Endodermal cell (in vitro differentiated cells): Measurements from ENCODE around the gene MYO7A. TPM values are rescaled to one million over a fixed set of nuclear protein-coding genes. Genes with fewer than 3 reads are reported as not detected.

Source experiments
- DNase-seq: peaks from one replicate; pipeline ENCODE4 v3.0.0-alpha.2; 2017
- H3K27ac ChIP-seq: 2 replicates; pipeline ENCODE4 v1.5.1; 2013; ENCODE audit warnings: mild to moderate bottlenecking, low read depth, low read length, moderate library complexity
- H3K27me3 ChIP-seq: 2 replicates; pipeline ENCODE4 v1.6.1; 2013; ENCODE audit warnings: mild to moderate bottlenecking, low read length, moderate library complexity; ENCODE audit not compliant: insufficient read depth, control insufficient read depth, poor library complexity, severe bottlenecking
- H3K36me3 ChIP-seq: 2 replicates; pipeline ENCODE4 v1.7.0; 2013; ENCODE audit warnings: mild to moderate bottlenecking, low read length, moderate library complexity; ENCODE audit not compliant: control insufficient read depth, insufficient read depth
- H3K4me1 ChIP-seq: one replicate; pipeline ENCODE4 v1.7.0; 2013; ENCODE audit warnings: low read length; ENCODE audit not compliant: control insufficient read depth, insufficient read depth
- H3K4me3 ChIP-seq: 2 replicates; pipeline ENCODE4 v1.5.1; 2013; ENCODE audit warnings: mild to moderate bottlenecking, low read length, moderate library complexity
- H3K9ac ChIP-seq: 2 replicates; pipeline ENCODE4 v1.6.1; 2013; ENCODE audit warnings: mild to moderate bottlenecking, low read length, moderate library complexity; ENCODE audit not compliant: poor library complexity, severe bottlenecking; ENCODE audit errors: extremely low read depth
- H3K9me3 ChIP-seq: 2 replicates; pipeline ENCODE4 v1.6.1; 2013; ENCODE audit warnings: mild to moderate bottlenecking, low read length, moderate library complexity; ENCODE audit not compliant: control insufficient read depth
- H3K27ac Mint-ChIP-seq: 2 replicates; pipeline ENCODE4 v1.8.0; 2020; ENCODE audit warnings: mixed read lengths
- H3K27me3 Mint-ChIP-seq: 2 replicates; pipeline ENCODE4 v1.8.0; 2021; ENCODE audit warnings: mild to moderate bottlenecking, mixed read lengths; ENCODE audit not compliant: insufficient read depth
- H3K36me3 Mint-ChIP-seq: 2 replicates; pipeline ENCODE4 v1.8.0; 2020; ENCODE audit warnings: low read depth, mixed read lengths
- H3K4me1 Mint-ChIP-seq: 2 replicates; pipeline ENCODE4 v1.8.0; 2020; ENCODE audit warnings: mixed read lengths
- H3K4me3 Mint-ChIP-seq: 2 replicates; pipeline ENCODE4 v1.8.0; 2020; ENCODE audit warnings: mild to moderate bottlenecking, moderate library complexity, mixed read lengths
- H3K9me3 Mint-ChIP-seq: 2 replicates; pipeline ENCODE4 v1.8.0; 2020; ENCODE audit warnings: mild to moderate bottlenecking, mixed read lengths
- WGBS, 2 experiments: methylation state at CpG; one replicate each; pipeline versions ENCODE4 v1.1.5 to v1.1.7; 2013; ENCODE audit warnings: missing lambda C conversion rate in 2 of 2, mixed read lengths in 1 of 2; ENCODE audit not compliant: insufficient coverage in 1 of 2, insufficient read length in 1 of 2; 5-methylcytosine and 5-hydroxymethylcytosine counted together
- total RNA-seq, 2 donors: library from RNA; stranded (reverse); fragmentation: NEBNext Ultra II Directional in 1 of 2; extraction: Animal tissue kit (Norgen Biotek cat#: 25700) in 1 of 2; gene quantifications; 2 replicates in 1 of 2; 3 replicates in 1 of 2; pipeline ENCODE4 v1.2.1, GENCODE V29; 2021
- TF ChIP-seq, protein P1 (sequence below): fragments of 200-600 bp; sonication (generic); conservative IDR thresholded peaks from 2 replicates; pipeline ENCODE4 v1.5.0; 2021; ENCODE audit warnings: antibody characterized with exemption, mild to moderate bottlenecking

The MYO7A gene
- total RNA-seq, 2 donors from 2014 or later, result 2.4 to 2.7 TPM

DNA sequence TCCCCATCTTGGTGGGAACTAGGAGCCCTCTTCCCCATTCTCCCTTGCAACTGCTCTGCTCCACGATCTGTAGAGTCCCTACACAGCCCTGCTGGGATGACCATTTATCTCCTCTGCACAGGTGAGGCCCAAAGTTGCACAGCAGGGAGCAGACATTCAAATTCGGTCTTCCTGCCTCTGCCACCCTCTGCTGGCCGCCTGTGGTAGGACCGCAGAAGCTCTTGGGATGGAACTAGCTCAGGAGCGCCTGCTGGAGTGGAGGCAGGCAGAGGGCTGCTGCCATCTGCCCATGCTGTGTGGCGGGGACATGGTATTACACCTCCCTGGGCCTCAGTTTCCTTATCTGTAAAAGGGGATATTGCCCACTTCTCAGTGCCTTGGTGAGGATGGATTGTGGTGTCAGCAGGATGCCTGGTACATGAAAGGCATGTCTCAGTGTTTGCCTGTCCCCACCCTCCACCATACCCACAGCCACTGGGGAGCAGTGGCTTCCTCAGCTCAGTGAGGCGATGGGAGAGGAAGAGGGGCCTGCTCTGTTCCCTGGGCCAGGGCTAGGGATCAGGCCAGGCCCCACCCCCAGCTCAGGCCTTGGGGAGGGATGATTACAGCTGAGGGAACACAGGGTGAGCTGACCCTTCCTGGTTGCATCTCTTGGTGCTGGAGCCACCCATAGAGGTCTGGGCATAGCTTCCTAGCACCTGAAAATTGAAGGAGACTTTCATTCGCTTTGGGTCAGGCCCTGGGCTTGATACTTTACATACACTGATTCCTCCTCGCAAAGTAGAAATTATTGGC is 36.7 kb upstream of the MYO7A start:
- no peaks in the 10 kb centered on the region for H3K36me3 ChIP-seq
- 18 to 52% methylated on average over 5 to 9 of the region's 9 CpGs for WGBS, 2 experiments
- TF ChIP-seq, protein P1, sequence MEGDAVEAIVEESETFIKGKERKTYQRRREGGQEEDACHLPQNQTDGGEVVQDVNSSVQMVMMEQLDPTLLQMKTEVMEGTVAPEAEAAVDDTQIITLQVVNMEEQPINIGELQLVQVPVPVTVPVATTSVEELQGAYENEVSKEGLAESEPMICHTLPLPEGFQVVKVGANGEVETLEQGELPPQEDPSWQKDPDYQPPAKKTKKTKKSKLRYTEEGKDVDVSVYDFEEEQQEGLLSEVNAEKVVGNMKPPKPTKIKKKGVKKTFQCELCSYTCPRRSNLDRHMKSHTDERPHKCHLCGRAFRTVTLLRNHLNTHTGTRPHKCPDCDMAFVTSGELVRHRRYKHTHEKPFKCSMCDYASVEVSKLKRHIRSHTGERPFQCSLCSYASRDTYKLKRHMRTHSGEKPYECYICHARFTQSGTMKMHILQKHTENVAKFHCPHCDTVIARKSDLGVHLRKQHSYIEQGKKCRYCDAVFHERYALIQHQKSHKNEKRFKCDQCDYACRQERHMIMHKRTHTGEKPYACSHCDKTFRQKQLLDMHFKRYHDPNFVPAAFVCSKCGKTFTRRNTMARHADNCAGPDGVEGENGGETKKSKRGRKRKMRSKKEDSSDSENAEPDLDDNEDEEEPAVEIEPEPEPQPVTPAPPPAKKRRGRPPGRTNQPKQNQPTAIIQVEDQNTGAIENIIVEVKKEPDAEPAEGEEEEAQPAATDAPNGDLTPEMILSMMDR, result peak; percentile 98
- H3K4me1 ChIP-seq, result no peaks in the 10 kb centered on the region
- H3K4me3 ChIP-seq, result no peak overlapping the region
- H3K27ac ChIP-seq, result no peak overlapping the region
- peaks cover 13% of the 10 kb centered on the region for H3K4me1 Mint-ChIP-seq
- no peaks in the 10 kb centered on the region for H3K9me3 Mint-ChIP-seq
- H3K9me3 ChIP-seq, result no peaks in the 10 kb centered on the region
- no peaks in the 10 kb centered on the region for H3K27me3 Mint-ChIP-seq
- H3K36me3 Mint-ChIP-seq, result peaks cover 2% of the 10 kb centered on the region
- no peak overlapping the region for H3K9ac ChIP-seq
- no peak overlapping the region for H3K4me3 Mint-ChIP-seq
- DNase-seq, result peak; percentile 98
- H3K27me3 ChIP-seq, result no peaks in the 10 kb centered on the region
- H3K27ac Mint-ChIP-seq, result no peak overlapping the region

DNA sequence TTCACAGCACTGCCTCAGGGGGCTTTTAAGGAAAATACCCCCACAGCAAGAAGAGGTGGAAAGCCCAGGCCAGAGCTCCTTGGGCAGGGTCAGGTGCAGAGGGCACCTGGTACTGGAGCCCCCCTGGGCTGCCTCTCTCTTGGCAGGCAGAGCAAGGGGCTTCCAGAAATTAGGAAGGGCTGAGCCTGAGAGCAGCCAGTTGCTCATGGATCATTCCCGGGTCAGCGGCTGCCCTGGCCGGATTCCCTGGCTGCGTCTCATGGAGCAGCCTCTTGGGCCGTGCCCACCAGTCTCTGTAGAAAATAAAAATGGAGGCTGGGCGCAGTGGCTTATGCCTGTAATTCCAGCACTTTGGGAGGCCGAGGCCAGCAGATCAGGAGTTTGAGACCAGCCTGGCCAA is 35.7 kb upstream of the MYO7A start:
- no peaks in the 10 kb centered on the region for H3K27me3 Mint-ChIP-seq
- H3K27ac Mint-ChIP-seq, result no peak overlapping the region
- Histone ChIP-seq H3K9me3 (no peaks in the 10 kb centered on the region), H3K27me3 (no peaks in the 10 kb centered on the region), H3K36me3 (no peaks in the 10 kb centered on the region), H3K9ac (no peak overlapping the region), H3K4me3 (no peak overlapping the region), H3K4me1 (no peaks in the 10 kb centered on the region), H3K27ac (no peak overlapping the region)
- 87% methylated on average over 7 of the region's 7 CpGs for WGBS, 2 experiments
- DNase-seq, result no peak
- H3K4me1 Mint-ChIP-seq, result peaks cover 16% of the 10 kb centered on the region
- peaks cover 3% of the 10 kb centered on the region for H3K9me3 Mint-ChIP-seq
- H3K36me3 Mint-ChIP-seq, result peaks cover 2% of the 10 kb centered on the region
- no peak overlapping the region for H3K4me3 Mint-ChIP-seq
- TF ChIP-seq, protein P1, result no peak

DNA sequence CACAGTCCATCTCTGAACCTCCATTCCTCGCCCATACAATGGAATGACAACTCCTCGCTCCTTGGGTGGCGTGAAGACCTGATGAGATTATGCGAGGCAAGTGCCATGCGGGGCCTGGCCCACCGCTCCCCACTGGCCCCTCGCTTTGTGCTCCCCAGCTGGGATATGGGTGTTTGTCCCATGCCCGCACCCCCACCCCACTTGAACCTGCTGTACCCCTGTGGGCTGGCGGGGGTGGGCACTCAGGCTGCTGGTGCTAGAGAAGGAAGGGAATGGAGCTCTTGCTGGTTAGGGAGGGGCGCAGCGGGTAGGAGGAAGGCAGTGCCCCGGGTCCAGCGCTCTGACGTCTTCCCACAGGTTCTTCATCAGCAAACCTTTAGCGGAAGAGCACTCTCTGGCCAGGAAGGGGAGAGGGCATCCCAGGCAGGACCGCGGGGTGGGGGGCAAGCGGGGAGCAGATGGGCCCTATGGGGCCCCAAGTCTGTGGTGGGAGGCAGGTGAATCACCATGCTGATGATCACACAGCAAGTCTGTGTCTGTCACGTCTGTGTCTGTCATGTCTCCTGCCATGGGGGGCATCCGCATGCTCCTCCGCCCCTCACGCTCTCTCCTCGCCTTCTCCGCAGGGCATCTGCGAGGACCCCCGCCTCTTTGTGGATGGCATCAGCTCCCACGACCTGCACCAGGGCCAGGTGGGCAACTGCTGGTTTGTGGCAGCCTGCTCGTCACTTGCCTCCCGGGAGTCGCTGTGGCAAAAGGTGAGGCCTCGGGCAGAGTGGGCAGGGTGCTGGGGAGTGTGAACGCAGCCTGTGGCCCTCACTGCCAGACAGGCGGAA is 34.8 kb upstream of the MYO7A start:
- H3K27ac Mint-ChIP-seq, result peak overlapping the region; percentile 45

More for the DNA sequence above, 34.8 kb upstream of the MYO7A start:
- Mint-ChIP-seq H3K27me3 (no peaks in the 10 kb centered on the region), H3K4me1 (peaks cover 16% of the 10 kb centered on the region), H3K9me3 (peaks cover 3% of the 10 kb centered on the region), H3K36me3 (no peaks in the 10 kb centered on the region), H3K4me3 (no peak overlapping the region)
- H3K27ac ChIP-seq, result no peak overlapping the region
- H3K27me3 ChIP-seq, result no peaks in the 10 kb centered on the region
- no peaks in the 10 kb centered on the region for H3K36me3 ChIP-seq
- H3K4me1 ChIP-seq, result no peaks in the 10 kb centered on the region
- TF ChIP-seq, protein P1, result no peak
- no peak overlapping the region for H3K9ac ChIP-seq
- no peak overlapping the region for H3K4me3 ChIP-seq
- 90 to 95% methylated on average over 9 to 33 of the region's 33 CpGs for WGBS, 2 experiments
- no peak for DNase-seq
- no peaks in the 10 kb centered on the region for H3K9me3 ChIP-seq
